GM12878 (cell line): Measurements from ENCODE around the gene DFFA. TPM values are rescaled to one million over a fixed set of nuclear protein-coding genes. Genes with fewer than 3 reads are reported as not detected.

Source experiments
- CBX3 ChIP-seq: fragments of 200-600 bp; sonication (generic); IDR thresholded peaks from 2 replicates; pipeline ENCODE4 v1.6.1; 2016; ENCODE audit warnings: low read depth, borderline replicate concordance
- MYB ChIP-seq: fragments of 150-350 bp; IDR thresholded peaks from 2 replicates; pipeline ENCODE4 v1.6.1; 2014; ENCODE audit warnings: mild to moderate bottlenecking, low read depth, low read length, borderline replicate concordance
- NBN ChIP-seq: fragments of 450-650 bp; IDR thresholded peaks from 2 replicates; pipeline ENCODE4 v1.6.1; 2016
- polyA plus RNA-seq, 11 experiments: library from polyadenylated mRNA; depleted of rRNA in 4 of 11; unstranded in 6 of 11; stranded (reverse) in 5 of 11; fragments of >200 nt; fragmentation: Nextera tagmentation in 4 of 11; fragmentation: Illumina TruSeq in 1 of 11; extraction: Ambion mirVana in 4 of 11; extraction: Trizol in 1 of 11; gene quantifications; 1 replicate in 1 of 11; 2 replicates in 10 of 11; pipeline versions ENCODE4 v1.2.1 to v1.2.3, GENCODE V29; 2011 to 2016; ENCODE audit warnings: inconsistent platforms in 2 of 11, missing spikeins in 2 of 11, low read depth in 1 of 11
- total RNA-seq, 4 experiments: library from RNA; depleted of rRNA in 3 of 4; stranded (reverse); fragments of >200 nt in 3 of 4; fragmentation: Illumina TruSeq in 1 of 4; extraction: Trizol in 1 of 4; gene quantifications; 2 replicates each; pipeline versions ENCODE4 v1.2.1 to v1.2.3, GENCODE V29; 2013 to 2021
- TF ChIP-seq, protein P1 (sequence below): fragments of 450-650 bp; IDR thresholded peaks from 2 replicates; pipeline ENCODE4 v1.6.1; 2017; ENCODE audit warnings: antibody characterized with exemption, mild to moderate bottlenecking, moderate library complexity
- TF ChIP-seq, protein P2 (sequence below): fragments of 450-650 bp; IDR thresholded peaks from 2 replicates; pipeline ENCODE4 v1.6.1; 2017; ENCODE audit warnings: mild to moderate bottlenecking, moderate library complexity

The DFFA gene
- total and polyA plus RNA-seq, 10 of the 15 experiments (the other 5 are each of a cell fraction or from before 2014, with no cell fraction given), result 37.4 to 83.8 (median 52.4) TPM

DNA sequence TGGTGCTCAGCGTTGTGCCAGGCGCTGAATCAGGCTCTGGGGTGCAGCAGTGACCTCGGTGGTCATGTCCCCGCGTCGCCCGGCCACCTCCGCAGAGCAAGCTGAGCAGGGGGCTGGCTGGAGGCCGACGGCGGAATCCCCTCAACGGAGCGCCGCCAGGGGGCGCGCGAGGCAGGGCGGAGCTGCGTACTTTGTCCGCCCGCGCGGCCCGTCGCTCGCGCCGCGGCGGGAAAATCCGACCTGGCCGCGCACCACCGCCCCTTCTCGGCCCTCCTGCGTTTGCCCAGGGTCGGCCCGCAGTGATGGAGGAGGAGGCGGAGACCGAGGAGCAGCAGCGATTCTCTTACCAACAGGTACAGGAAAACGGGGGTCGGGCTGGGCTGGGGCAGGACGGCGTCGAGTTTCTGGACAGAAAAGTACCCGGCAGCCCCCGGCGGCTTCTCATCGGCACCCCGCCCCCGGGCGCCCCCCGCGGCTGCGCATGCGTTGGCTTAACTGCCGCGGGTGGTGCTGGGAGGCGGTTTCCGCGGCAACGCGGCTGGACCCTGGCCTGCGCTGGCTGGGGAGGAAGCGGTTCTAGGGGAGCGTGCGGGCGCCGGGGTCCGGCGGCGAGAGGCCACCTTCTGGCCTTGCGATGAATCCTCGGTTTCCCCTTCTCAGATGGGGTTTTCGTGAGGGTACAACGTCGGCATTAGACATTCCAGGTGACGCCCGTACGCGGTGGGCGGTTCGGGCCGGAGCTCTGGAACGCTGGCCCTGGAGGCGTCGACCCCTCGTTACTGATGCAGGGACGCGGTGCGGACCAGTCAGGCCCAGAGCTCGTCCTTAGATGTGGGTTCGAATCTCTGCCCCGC lies 41.9 kb downstream of the DFFA start, which contains the start of gene CENPS (continued):
- TF ChIP-seq, protein P1, sequence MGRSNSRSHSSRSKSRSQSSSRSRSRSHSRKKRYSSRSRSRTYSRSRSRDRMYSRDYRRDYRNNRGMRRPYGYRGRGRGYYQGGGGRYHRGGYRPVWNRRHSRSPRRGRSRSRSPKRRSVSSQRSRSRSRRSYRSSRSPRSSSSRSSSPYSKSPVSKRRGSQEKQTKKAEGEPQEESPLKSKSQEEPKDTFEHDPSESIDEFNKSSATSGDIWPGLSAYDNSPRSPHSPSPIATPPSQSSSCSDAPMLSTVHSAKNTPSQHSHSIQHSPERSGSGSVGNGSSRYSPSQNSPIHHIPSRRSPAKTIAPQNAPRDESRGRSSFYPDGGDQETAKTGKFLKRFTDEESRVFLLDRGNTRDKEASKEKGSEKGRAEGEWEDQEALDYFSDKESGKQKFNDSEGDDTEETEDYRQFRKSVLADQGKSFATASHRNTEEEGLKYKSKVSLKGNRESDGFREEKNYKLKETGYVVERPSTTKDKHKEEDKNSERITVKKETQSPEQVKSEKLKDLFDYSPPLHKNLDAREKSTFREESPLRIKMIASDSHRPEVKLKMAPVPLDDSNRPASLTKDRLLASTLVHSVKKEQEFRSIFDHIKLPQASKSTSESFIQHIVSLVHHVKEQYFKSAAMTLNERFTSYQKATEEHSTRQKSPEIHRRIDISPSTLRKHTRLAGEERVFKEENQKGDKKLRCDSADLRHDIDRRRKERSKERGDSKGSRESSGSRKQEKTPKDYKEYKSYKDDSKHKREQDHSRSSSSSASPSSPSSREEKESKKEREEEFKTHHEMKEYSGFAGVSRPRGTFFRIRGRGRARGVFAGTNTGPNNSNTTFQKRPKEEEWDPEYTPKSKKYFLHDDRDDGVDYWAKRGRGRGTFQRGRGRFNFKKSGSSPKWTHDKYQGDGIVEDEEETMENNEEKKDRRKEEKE, result no peak
- TF ChIP-seq CBX3 (no peak), MYB (no peak), NBN (0 out of 2 replicates have a peak, but pooled peaks have one; percentile 73)
- TF ChIP-seq, protein P2, sequence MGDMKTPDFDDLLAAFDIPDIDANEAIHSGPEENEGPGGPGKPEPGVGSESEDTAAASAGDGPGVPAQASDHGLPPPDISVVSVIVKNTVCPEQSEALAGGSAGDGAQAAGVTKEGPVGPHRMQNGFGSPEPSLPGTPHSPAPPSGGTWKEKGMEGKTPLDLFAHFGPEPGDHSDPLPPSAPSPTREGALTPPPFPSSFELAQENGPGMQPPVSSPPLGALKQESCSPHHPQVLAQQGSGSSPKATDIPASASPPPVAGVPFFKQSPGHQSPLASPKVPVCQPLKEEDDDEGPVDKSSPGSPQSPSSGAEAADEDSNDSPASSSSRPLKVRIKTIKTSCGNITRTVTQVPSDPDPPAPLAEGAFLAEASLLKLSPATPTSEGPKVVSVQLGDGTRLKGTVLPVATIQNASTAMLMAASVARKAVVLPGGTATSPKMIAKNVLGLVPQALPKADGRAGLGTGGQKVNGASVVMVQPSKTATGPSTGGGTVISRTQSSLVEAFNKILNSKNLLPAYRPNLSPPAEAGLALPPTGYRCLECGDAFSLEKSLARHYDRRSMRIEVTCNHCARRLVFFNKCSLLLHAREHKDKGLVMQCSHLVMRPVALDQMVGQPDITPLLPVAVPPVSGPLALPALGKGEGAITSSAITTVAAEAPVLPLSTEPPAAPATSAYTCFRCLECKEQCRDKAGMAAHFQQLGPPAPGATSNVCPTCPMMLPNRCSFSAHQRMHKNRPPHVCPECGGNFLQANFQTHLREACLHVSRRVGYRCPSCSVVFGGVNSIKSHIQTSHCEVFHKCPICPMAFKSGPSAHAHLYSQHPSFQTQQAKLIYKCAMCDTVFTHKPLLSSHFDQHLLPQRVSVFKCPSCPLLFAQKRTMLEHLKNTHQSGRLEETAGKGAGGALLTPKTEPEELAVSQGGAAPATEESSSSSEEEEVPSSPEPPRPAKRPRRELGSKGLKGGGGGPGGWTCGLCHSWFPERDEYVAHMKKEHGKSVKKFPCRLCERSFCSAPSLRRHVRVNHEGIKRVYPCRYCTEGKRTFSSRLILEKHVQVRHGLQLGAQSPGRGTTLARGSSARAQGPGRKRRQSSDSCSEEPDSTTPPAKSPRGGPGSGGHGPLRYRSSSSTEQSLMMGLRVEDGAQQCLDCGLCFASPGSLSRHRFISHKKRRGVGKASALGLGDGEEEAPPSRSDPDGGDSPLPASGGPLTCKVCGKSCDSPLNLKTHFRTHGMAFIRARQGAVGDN, result peak; percentile 85
- TF ChIP-seq, all 136 proteins: peak for 62
